ENCODE data around the gene GALK2.

The GALK2 gene

GRCh38 chr15:49380912-49381311, 210.9 kb downstream of the GALK2 start:
- H3K27me3 ChIP-seq (ENCODE audit: insufficient read depth, low read length, poor library complexity, severe bottlenecking), result no peaks in the 10 kb centered on the region
- H3K36me3 ChIP-seq (ENCODE audit: insufficient read depth, low read length), result no peaks in the 10 kb centered on the region
- no peak overlapping the region for H3K9ac ChIP-seq (ENCODE audit: low read depth, low read length, poor library complexity, severe bottlenecking)
- no peaks in the 10 kb centered on the region for H3K79me2 ChIP-seq (ENCODE audit: insufficient read depth, low read length)
- no peaks in the 10 kb centered on the region for H3F3A ChIP-seq (ENCODE audit: low read depth)
- no peaks in the 10 kb centered on the region for H3K9me2 ChIP-seq (replicated peaks; ENCODE audit: low read depth, low read length)
- H3K4me3 ChIP-seq (ENCODE audit: low read length, poor library complexity, severe bottlenecking), result no peak overlapping the region
- no peak overlapping the region for H2AFZ ChIP-seq (ENCODE audit: low read length)
- TF ChIP-seq, protein P1, sequence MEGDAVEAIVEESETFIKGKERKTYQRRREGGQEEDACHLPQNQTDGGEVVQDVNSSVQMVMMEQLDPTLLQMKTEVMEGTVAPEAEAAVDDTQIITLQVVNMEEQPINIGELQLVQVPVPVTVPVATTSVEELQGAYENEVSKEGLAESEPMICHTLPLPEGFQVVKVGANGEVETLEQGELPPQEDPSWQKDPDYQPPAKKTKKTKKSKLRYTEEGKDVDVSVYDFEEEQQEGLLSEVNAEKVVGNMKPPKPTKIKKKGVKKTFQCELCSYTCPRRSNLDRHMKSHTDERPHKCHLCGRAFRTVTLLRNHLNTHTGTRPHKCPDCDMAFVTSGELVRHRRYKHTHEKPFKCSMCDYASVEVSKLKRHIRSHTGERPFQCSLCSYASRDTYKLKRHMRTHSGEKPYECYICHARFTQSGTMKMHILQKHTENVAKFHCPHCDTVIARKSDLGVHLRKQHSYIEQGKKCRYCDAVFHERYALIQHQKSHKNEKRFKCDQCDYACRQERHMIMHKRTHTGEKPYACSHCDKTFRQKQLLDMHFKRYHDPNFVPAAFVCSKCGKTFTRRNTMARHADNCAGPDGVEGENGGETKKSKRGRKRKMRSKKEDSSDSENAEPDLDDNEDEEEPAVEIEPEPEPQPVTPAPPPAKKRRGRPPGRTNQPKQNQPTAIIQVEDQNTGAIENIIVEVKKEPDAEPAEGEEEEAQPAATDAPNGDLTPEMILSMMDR (conservative IDR thresholded peaks at IDR 0.05; ENCODE audit: low read length), result no peak
- TF ChIP-seq EZH2phosphoT487 (IDR thresholded peaks at IDR 0.05; ENCODE audit: borderline replicate concordance), result no peak
- no peak overlapping the region for H3K4me2 ChIP-seq (ENCODE audit: low read depth, low read length, poor library complexity, severe bottlenecking)
- no peaks in the 10 kb centered on the region for H3K9me3 ChIP-seq (ENCODE audit: insufficient read depth, low read depth, low read length)
- H3K4me1 ChIP-seq (ENCODE audit: insufficient read depth, low read length, poor library complexity, severe bottlenecking), result no peaks in the 10 kb centered on the region
- no peaks in the 10 kb centered on the region for H4K20me1 ChIP-seq (ENCODE audit: insufficient read depth, low read length, poor library complexity, severe bottlenecking)

Data from Loucy (cell line).